HepG2 (cell line): ENCODE data around the gene CCDC154. TPM values are rescaled to one million over a fixed set of nuclear protein-coding genes. Genes with fewer than 3 reads are reported as not detected.

Source experiments
- MIER3 ChIP-seq: IDR thresholded peaks from 2 replicates; pipeline ENCODE4 v1.6.1; 2016; ENCODE audit warnings: missing compliant biosample characterization, borderline replicate concordance
- SALL1 ChIP-seq: sonication (generic); formaldehyde crosslinking; IDR thresholded peaks from 2 replicates; pipeline ENCODE4 v1.8.0; 2022; ENCODE audit warnings: mild to moderate bottlenecking, missing genetic modification reagents
- SETDB1 ChIP-seq: sonication (generic); formaldehyde crosslinking; IDR thresholded peaks from 2 replicates; pipeline ENCODE4 v1.5.1; 2020; ENCODE audit warnings: missing genetic modification reagents, mild to moderate bottlenecking, borderline replicate concordance
- TOPORS ChIP-seq: sonication (generic); formaldehyde crosslinking; IDR thresholded peaks from 2 replicates; pipeline ENCODE4 v1.8.0; 2023; ENCODE audit warnings: mild to moderate bottlenecking, missing genetic modification reagents
- XBP1 ChIP-seq: sonication (generic); formaldehyde crosslinking; IDR thresholded peaks from 2 replicates; pipeline ENCODE4 v1.5.0; 2020; ENCODE audit warnings: missing genetic modification reagents
- ZBTB7B ChIP-seq: sonication (generic); formaldehyde crosslinking; IDR thresholded peaks from 2 replicates; pipeline ENCODE4 v1.4.0; 2020; ENCODE audit warnings: missing genetic modification reagents
- ZNF121 ChIP-seq: sonication (generic); formaldehyde crosslinking; IDR thresholded peaks from 2 replicates; pipeline ENCODE4 v1.5.0; 2020; ENCODE audit warnings: mild to moderate bottlenecking, missing genetic modification reagents
- ZNF230 ChIP-seq: sonication (generic); formaldehyde crosslinking; IDR thresholded peaks from 2 replicates; pipeline ENCODE4 v1.4.0; 2020; ENCODE audit warnings: mild to moderate bottlenecking, missing genetic modification reagents
- ZNF260 ChIP-seq: sonication (generic); formaldehyde crosslinking; IDR thresholded peaks from 2 replicates; pipeline ENCODE4 v1.4.0; 2020; ENCODE audit warnings: missing genetic modification reagents, low read depth, mild to moderate bottlenecking, borderline replicate concordance
- ZNF567 ChIP-seq: sonication (generic); formaldehyde crosslinking; IDR thresholded peaks from 2 replicates; pipeline ENCODE4 v1.8.1; 2023; ENCODE audit warnings: mild to moderate bottlenecking, missing genetic modification reagents, borderline replicate concordance
- ZNF781 ChIP-seq: sonication (generic); formaldehyde crosslinking; IDR thresholded peaks from 2 replicates; pipeline ENCODE4 v1.5.1; 2020; ENCODE audit warnings: borderline replicate concordance, mild to moderate bottlenecking, missing genetic modification reagents; ENCODE audit errors: not compliant biosample characterization
- polyA plus RNA-seq, 8 experiments: library from polyadenylated mRNA; depleted of rRNA in 3 of 8; stranded (reverse) in 7 of 8; unstranded in 1 of 8; fragments of >200 nt; fragmentation: Illumina TruSeq in 4 of 8; extraction: Trizol in 4 of 8; gene quantifications; 2 replicates each; pipeline versions ENCODE4 v1.2.1 to v1.2.3, GENCODE V29; 2011 to 2016; ENCODE audit warnings: low read depth in 4 of 8, missing spikeins in 1 of 8, mixed read lengths in 1 of 8; ENCODE audit not compliant: insufficient read depth in 1 of 8
- total RNA-seq, 5 experiments: library from RNA; depleted of rRNA; stranded (reverse); fragments of >200 nt; fragmentation: Illumina TruSeq; extraction: Trizol; gene quantifications; 2 replicates each; pipeline ENCODE4 v1.2.3, GENCODE V29; 2016; ENCODE audit warnings: low read depth in 1 of 5
- TF ChIP-seq, protein P1 (sequence below): sonication (generic); formaldehyde crosslinking; conservative IDR thresholded peaks from 2 replicates; pipeline ENCODE4 v1.8.0; 2022; ENCODE audit warnings: low read depth, missing genetic modification reagents
- TF ChIP-seq, protein P2 (sequence below): sonication (generic); formaldehyde crosslinking; IDR thresholded peaks from 2 replicates; pipeline ENCODE4 v1.8.1; 2023; ENCODE audit warnings: mild to moderate bottlenecking, moderate library complexity, missing genetic modification reagents
- TF ChIP-seq, protein P3 (sequence below): sonication (generic); formaldehyde crosslinking; IDR thresholded peaks from 2 replicates; pipeline ENCODE4 v1.4.0; 2020; ENCODE audit warnings: missing genetic modification reagents
- TF ChIP-seq, protein P4 (sequence below): IDR thresholded peaks from 2 replicates; pipeline ENCODE4 v1.6.1; 2016; ENCODE audit warnings: missing biosample characterization, missing genetic modification reagents, low read depth
- TF ChIP-seq, protein P5 (sequence below): sonication (generic); formaldehyde crosslinking; IDR thresholded peaks from 2 replicates; pipeline ENCODE4 v1.5.1; 2020; ENCODE audit warnings: mild to moderate bottlenecking, missing genetic modification reagents, borderline replicate concordance
- TF ChIP-seq, protein P6 (sequence below): sonication (generic); formaldehyde crosslinking; IDR thresholded peaks from 2 replicates; pipeline ENCODE4 v1.8.1; 2022; ENCODE audit warnings: low read depth, mild to moderate bottlenecking, missing genetic modification reagents

Gene CCDC154
- total and polyA plus RNA-seq, 2 of the 13 experiments (the other 11 are each of a cell fraction or from before 2014, with no cell fraction given): 0.92 to 1.5 TPM

DNA sequence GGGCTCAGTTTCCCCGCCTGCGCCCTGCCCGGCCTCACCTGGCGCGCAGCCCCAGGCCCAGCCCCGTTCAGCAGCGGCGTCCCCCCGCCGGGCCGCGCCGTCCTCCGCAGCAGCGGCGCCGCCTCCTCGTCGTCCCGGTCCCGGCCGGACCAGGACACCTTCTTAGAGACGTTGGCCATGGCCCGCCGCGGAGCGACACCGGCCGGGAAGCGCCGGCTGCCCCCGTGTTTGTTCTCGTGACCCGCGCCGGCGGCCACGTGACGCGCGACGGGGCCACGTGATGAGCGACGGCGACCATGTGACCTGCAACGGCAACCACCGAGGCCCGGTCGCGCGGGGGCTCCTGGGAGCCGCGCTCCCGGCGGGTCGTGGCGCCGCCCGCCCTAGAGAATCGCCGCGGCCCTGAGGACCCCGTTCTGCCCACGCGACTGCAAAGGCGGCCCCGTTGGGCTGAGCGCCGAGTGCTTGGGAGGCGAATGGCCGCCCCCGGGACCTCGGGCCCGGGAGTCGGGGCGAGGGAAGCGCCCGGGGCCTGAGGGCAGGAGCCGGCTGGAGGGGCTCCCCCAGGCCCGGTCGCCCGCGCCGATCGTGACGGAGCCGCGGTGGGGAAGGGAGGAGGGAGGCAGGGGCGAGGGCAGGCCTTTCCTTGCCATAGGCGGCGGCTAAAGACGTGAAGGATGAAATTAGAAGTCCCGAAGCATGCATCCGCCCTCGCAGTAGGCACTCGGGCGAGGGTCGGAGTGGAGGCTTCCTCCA is 30.6 kb upstream of the CCDC154 start, which contains the start of gene CLCN7 (continued):
- TF ChIP-seq, protein P1, sequence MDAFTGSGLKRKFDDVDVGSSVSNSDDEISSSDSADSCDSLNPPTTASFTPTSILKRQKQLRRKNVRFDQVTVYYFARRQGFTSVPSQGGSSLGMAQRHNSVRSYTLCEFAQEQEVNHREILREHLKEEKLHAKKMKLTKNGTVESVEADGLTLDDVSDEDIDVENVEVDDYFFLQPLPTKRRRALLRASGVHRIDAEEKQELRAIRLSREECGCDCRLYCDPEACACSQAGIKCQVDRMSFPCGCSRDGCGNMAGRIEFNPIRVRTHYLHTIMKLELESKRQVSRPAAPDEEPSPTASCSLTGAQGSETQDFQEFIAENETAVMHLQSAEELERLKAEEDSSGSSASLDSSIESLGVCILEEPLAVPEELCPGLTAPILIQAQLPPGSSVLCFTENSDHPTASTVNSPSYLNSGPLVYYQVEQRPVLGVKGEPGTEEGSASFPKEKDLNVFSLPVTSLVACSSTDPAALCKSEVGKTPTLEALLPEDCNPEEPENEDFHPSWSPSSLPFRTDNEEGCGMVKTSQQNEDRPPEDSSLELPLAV (CRISPR knock-in tag): no peak; the same call in 1 of the 2 replicates
- TF ChIP-seq ZNF781 (no peak), SALL1 (CRISPR knock-in tag) (peak; percentile 92), SETDB1 (CRISPR knock-in tag) (no peak), MIER3 (CRISPR knock-in tag) (peak; percentile 46; the same call in 1 of the 2 replicates), XBP1 (CRISPR knock-in tag) (peak; percentile 78; the same call in 1 of the 2 replicates), TOPORS (CRISPR knock-in tag) (peak; percentile 84; the same call in 1 of the 2 replicates), ZNF260 (CRISPR knock-in tag) (no peak), ZNF567 (CRISPR knock-in tag) (no peak), ZNF230 (CRISPR knock-in tag) (peak; percentile 89; the same call in 1 of the 2 replicates), ZBTB7B (CRISPR knock-in tag) (peak; percentile 51; the same call in 1 of the 2 replicates), ZNF121 (CRISPR knock-in tag) (no peak)
- TF ChIP-seq, protein P2, sequence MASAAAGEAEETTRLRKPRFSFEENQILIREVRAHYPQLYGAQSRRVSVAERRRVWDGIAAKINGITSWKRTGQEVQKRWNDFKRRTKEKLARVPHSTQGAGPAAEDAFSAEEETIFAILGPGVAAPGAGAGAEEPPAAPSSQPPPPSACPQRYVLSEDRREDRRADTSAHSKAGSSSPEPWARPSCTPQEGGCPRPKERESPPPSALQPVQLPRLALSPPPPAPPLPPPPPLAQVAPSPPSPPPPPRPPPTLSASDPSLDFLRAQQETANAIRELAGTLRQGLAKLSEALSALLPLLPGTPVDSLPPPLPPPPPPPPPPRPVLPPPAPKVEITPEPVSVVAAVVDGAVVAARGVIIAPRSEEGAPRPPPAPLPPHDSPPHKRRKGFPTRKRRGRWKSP (CRISPR knock-in tag): peak; percentile 51; the same call in 1 of the 2 replicates
- TF ChIP-seq, protein P3, sequence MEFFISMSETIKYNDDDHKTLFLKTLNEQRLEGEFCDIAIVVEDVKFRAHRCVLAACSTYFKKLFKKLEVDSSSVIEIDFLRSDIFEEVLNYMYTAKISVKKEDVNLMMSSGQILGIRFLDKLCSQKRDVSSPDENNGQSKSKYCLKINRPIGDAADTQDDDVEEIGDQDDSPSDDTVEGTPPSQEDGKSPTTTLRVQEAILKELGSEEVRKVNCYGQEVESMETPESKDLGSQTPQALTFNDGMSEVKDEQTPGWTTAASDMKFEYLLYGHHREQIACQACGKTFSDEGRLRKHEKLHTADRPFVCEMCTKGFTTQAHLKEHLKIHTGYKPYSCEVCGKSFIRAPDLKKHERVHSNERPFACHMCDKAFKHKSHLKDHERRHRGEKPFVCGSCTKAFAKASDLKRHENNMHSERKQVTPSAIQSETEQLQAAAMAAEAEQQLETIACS (CRISPR knock-in tag): peak; percentile 68
- TF ChIP-seq, protein P4, sequence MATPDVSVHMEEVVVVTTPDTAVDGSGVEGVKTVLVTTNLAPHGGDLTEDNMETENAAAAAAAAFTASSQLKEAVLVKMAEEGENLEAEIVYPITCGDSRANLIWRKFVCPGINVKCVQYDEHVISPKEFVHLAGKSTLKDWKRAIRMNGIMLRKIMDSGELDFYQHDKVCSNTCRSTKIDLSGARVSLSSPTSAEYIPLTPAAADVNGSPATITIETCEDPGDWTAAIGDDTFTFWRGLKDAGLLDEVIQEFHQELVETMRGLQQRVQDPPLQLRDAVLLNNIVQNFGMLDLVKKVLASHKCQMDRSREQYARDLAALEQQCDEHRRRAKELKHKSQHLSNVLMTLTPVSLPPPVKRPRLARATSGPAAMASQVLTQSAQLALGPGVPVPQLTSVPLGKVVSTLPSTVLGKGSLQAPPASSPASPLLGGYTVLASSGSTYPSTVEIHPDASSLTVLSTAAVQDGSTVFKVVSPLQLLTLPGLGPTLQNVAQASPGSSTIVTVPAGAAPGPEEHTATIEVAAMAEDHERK (CRISPR knock-in tag): peak; percentile 78
- TF ChIP-seq, protein P5, sequence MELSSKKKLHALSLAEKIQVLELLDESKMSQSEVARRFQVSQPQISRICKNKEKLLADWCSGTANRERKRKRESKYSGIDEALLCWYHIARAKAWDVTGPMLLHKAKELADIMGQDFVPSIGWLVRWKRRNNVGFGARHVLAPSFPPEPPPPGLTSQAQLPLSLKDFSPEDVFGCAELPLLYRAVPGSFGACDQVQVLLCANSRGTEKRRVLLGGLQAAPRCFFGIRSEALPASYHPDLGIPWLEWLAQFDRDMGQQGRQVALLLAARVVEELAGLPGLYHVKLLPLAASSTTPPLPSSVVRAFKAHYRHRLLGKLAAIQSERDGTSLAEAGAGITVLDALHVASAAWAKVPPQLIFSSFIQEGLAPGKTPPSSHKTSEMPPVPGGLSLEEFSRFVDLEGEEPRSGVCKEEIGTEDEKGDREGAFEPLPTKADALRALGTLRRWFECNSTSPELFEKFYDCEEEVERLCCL (CRISPR knock-in tag): no peak
- TF ChIP-seq, protein P6, sequence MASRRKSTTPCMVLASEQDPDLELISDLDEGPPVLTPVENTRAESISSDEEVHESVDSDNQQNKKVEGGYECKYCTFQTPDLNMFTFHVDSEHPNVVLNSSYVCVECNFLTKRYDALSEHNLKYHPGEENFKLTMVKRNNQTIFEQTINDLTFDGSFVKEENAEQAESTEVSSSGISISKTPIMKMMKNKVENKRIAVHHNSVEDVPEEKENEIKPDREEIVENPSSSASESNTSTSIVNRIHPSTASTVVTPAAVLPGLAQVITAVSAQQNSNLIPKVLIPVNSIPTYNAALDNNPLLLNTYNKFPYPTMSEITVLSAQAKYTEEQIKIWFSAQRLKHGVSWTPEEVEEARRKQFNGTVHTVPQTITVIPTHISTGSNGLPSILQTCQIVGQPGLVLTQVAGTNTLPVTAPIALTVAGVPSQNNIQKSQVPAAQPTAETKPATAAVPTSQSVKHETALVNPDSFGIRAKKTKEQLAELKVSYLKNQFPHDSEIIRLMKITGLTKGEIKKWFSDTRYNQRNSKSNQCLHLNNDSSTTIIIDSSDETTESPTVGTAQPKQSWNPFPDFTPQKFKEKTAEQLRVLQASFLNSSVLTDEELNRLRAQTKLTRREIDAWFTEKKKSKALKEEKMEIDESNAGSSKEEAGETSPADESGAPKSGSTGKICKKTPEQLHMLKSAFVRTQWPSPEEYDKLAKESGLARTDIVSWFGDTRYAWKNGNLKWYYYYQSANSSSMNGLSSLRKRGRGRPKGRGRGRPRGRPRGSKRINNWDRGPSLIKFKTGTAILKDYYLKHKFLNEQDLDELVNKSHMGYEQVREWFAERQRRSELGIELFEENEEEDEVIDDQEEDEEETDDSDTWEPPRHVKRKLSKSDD (CRISPR knock-in tag): 0 out of 2 replicates have a peak, but pooled peaks have one; percentile 38
